Caco-2 (cell line): ENCODE results near the gene DCTD. TPM values are rescaled to one million over a fixed set of nuclear protein-coding genes. Genes with fewer than 3 reads are reported as not detected.

Experiments
- BruUV-seq: library from RNA; stranded (reverse); fragments of 400-500 nt; replicated peaks from 2 replicates; lab custom pipeline; 2021; lab: Mats Ljungman, UMichigan
- CTCF ChIA-PET: fragments of 300-600 bp; sonication (Branson Sonifier 250); formaldehyde crosslinking; loops from one replicate; lab custom pipeline; 2022; ENCODE audit warnings: antibody characterized with exemption; lab: Charles Lee
- POLR2A ChIA-PET: fragments of 300-600 bp; sonication (Branson Sonifier 250); formaldehyde crosslinking; loops from one replicate; lab custom pipeline; 2022; ENCODE audit warnings: antibody characterized with exemption; lab: Charles Lee
- DNase-seq, 2 experiments: peaks; one replicate each; pipeline versions ENCODE4 v3.0.0 to v3.0.0-alpha.2; 2020 to 2022
- H3K27me3 ChIP-seq: replicated peaks from 2 replicates; pipeline ENCODE4 v1.6.0; 2011; ENCODE audit warnings: low read length; ENCODE audit not compliant: control insufficient read depth, insufficient read depth
- H3K36me3 ChIP-seq: 2 replicates; pipeline ENCODE4 v1.5.1; 2011; ENCODE audit warnings: low read length; ENCODE audit not compliant: control insufficient read depth, insufficient read depth
- H3K4me1 ChIP-seq: fragments of 250-450 bp; sonication (Bioruptor Pico); 2 replicates; pipeline ENCODE4 v1.5.1; 2020; ENCODE audit warnings: mild to moderate bottlenecking
- H3K4me3 ChIP-seq: 2 replicates; pipeline ENCODE4 v1.5.1; 2011; ENCODE audit warnings: low read depth, mild to moderate bottlenecking, control low read depth, low read length
- H3K9me3 ChIP-seq: fragments of 250-450 bp; sonication (Bioruptor Pico); 2 replicates; pipeline ENCODE4 v1.5.1; 2020; ENCODE audit warnings: mild to moderate bottlenecking, moderate library complexity
- H3K27ac Mint-ChIP-seq: one replicate; pipeline ENCODE4 v1.8.0; 2022; ENCODE audit warnings: mixed read lengths; ENCODE audit not compliant: unreplicated experiment
- H3K27me3 Mint-ChIP-seq: one replicate; pipeline ENCODE4 v1.8.0; 2022; ENCODE audit warnings: mixed read lengths; ENCODE audit not compliant: insufficient read depth, unreplicated experiment
- H3K36me3 Mint-ChIP-seq: one replicate; pipeline ENCODE4 v1.8.0; 2022; ENCODE audit warnings: mild to moderate bottlenecking, mixed read lengths; ENCODE audit not compliant: insufficient read depth, unreplicated experiment
- H3K4me1 Mint-ChIP-seq: one replicate; pipeline ENCODE4 v1.8.0; 2022; ENCODE audit warnings: low read depth, mixed read lengths; ENCODE audit not compliant: unreplicated experiment
- H3K4me3 Mint-ChIP-seq: one replicate; pipeline ENCODE4 v1.8.0; 2022; ENCODE audit warnings: mild to moderate bottlenecking, moderate library complexity, mixed read lengths; ENCODE audit not compliant: unreplicated experiment
- H3K9me3 Mint-ChIP-seq: one replicate; pipeline ENCODE4 v1.8.0; 2022; ENCODE audit warnings: mixed read lengths; ENCODE audit not compliant: unreplicated experiment
- CTCF ChIP-seq, 2 experiments: fragments of 200-600 bp in 1 of 2; IDR thresholded peaks; 1 replicate in 1 of 2; 2 replicates in 1 of 2; pipeline versions ENCODE4 v1.5.1 to v1.8.0; 2011 to 2022; ENCODE audit warnings: antibody characterized with exemption in 1 of 2, control low read depth in 1 of 2, inconsistent platforms in 1 of 2, low read depth in 1 of 2, low read length in 1 of 2, mild to moderate bottlenecking in 1 of 2, moderate library complexity in 1 of 2; ENCODE audit not compliant: insufficient read depth in 1 of 2, severe bottlenecking in 1 of 2, unreplicated experiment in 1 of 2
- intact Hi-C: fragments of 100-400 bp; cut with micrococcal nuclease; formaldehyde crosslinking; loops from one replicate; pipeline ENCODE4 v1.10.0; 2022; ENCODE audit not compliant: unreplicated experiment
- total RNA-seq: library from RNA; stranded (reverse); gene quantifications from 2 replicates; pipeline ENCODE4 v1.2.3, GENCODE V29; 2022

The DCTD gene
- total RNA-seq, 1 experiment from 2014 or later: 79.0 TPM

- no TSS peak for BruUV-seq
- CTCF ChIA-PET: no interaction called here
- Histone ChIP-seq H3K4me3 (no peak overlapping the region), H3K4me1 (peaks cover 11% of the 10 kb centered on the region; the same call in 1 of the 2 replicates), H3K27me3 (no peaks in the 10 kb centered on the region), H3K9me3 (no peaks in the 10 kb centered on the region), H3K36me3 (no peaks in the 10 kb centered on the region)
- POLR2A ChIA-PET: interaction anchor here (0.6 kb wide), 1 partner anchor 898 kb away, joined by 5 read pairs; no protein-coding TSS in a partner anchor
- Mint-ChIP-seq H3K27me3 (no peaks in the 10 kb centered on the region), H3K4me1 (peaks cover 26% of the 10 kb centered on the region), H3K9me3 (no peaks in the 10 kb centered on the region), H3K4me3 (no peak overlapping the region), H3K36me3 (peaks cover 41% of the 10 kb centered on the region), H3K27ac (peak overlapping the region; percentile 43)
- TF ChIP-seq CTCF (IDR thresholded peaks at IDR 0.05; ENCODE audit: insufficient read depth in 1 of 2, low read depth in 1 of 2, low read length in 1 of 2, severe bottlenecking in 1 of 2, unreplicated experiment in 1 of 2): no peak
- intact Hi-C loops: loop anchor here (1.0 kb wide), 1 partner anchor 9 kb away; no protein-coding TSS in a partner anchor
- no peak for DNase-seq
Measured at GRCh38 chr4:182913621-182914020, 3.6 kb downstream of the DCTD start.

GRCh38 chr4:182913036-182913435, 4.2 kb downstream of the DCTD start:
- peak overlapping the region; percentile 43 for H3K27ac Mint-ChIP-seq
- H3K4me3 Mint-ChIP-seq: no peak overlapping the region
- POLR2A ChIA-PET: no interaction called here
- CTCF ChIA-PET: interaction anchor here (0.8 kb wide), 1 partner anchor 12 kb away, joined by 3 read pairs; no protein-coding TSS in a partner anchor
- Histone ChIP-seq H3K9me3 (no peaks in the 10 kb centered on the region), H3K27me3 (no peaks in the 10 kb centered on the region), H3K4me3 (no peak overlapping the region), H3K36me3 (no peaks in the 10 kb centered on the region), H3K4me1 (peaks cover 11% of the 10 kb centered on the region; the same call in 1 of the 2 replicates)
- DNase-seq: no peak
- BruUV-seq: no TSS peak
- no peaks in the 10 kb centered on the region for H3K9me3 Mint-ChIP-seq
- peaks cover 41% of the 10 kb centered on the region for H3K36me3 Mint-ChIP-seq
- H3K4me1 Mint-ChIP-seq: peaks cover 23% of the 10 kb centered on the region
- intact Hi-C loops: loop anchor here (1.0 kb wide), 1 partner anchor 9 kb away; no protein-coding TSS in a partner anchor
- no peak for TF ChIP-seq CTCF (IDR thresholded peaks at IDR 0.05; ENCODE audit: insufficient read depth in 1 of 2, low read depth in 1 of 2, low read length in 1 of 2, severe bottlenecking in 1 of 2, unreplicated experiment in 1 of 2)
- no peaks in the 10 kb centered on the region for H3K27me3 Mint-ChIP-seq

GRCh38 chr4:182908124-182908523, 9.1 kb downstream of the DCTD start:
- no TSS peak for BruUV-seq
- H3K4me1 ChIP-seq: peaks cover 14% of the 10 kb centered on the region
- H3K36me3 Mint-ChIP-seq: peaks cover 57% of the 10 kb centered on the region
- peaks cover 1% of the 10 kb centered on the region; the same call in 1 of the 2 replicates for H3K36me3 ChIP-seq
- no peaks in the 10 kb centered on the region for H3K9me3 Mint-ChIP-seq
- H3K27me3 Mint-ChIP-seq: no peaks in the 10 kb centered on the region
- ChIA-PET POLR2A (no interaction called here), CTCF (no interaction called here)
- no peaks in the 10 kb centered on the region for H3K27me3 ChIP-seq
- H3K9me3 ChIP-seq: no peaks in the 10 kb centered on the region
- no peak for DNase-seq
- no peak overlapping the region for H3K27ac Mint-ChIP-seq
- H3K4me3 Mint-ChIP-seq: no peak overlapping the region
- peaks cover 24% of the 10 kb centered on the region for H3K4me1 Mint-ChIP-seq
- no peak for TF ChIP-seq CTCF (IDR thresholded peaks at IDR 0.05; ENCODE audit: insufficient read depth in 1 of 2, low read depth in 1 of 2, low read length in 1 of 2, severe bottlenecking in 1 of 2, unreplicated experiment in 1 of 2)
- intact Hi-C loops: no loop called here
- no peak overlapping the region for H3K4me3 ChIP-seq
